Brain pericyte (primary cell): ENCODE measurements around the gene KCNJ6.

Experiments used
- DNase-seq: peaks from one replicate; pipeline ENCODE4 v3.0.0-alpha.2; 2012; ENCODE audit warnings: low read depth, low spot score

KCNJ6 gene

GRCh38 chr21:37905291-37905690 lies 11.0 kb downstream of the KCNJ6 start:
- no peak for DNase-seq

DNA sequence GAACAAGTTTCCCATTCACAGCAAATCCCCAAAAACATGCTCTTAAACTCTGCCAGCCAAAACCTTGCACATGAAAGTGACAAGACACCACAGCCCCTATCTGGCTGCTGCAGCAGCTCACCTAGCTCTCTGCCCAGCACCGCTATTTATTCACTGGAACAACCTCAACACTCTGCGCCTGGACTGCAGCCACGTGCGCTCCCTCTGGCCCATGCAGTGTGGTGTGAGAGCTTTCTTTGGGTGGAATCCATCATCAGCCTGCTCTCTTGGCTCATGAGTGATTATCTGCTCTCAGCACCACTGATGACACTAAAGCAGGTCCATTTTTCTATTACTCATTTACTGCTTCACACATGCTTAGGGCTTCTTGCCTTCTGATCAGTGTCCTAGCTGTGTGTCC lies 11.4 kb downstream of the KCNJ6 start:
- no peak for DNase-seq

GRCh38 chr21:37903396-37903795 lies 12.9 kb downstream of the KCNJ6 start:
- no peak for DNase-seq

GRCh38 chr21:37899146-37899545 lies 17.1 kb downstream of the KCNJ6 start:
- DNase-seq = no peak

DNA sequence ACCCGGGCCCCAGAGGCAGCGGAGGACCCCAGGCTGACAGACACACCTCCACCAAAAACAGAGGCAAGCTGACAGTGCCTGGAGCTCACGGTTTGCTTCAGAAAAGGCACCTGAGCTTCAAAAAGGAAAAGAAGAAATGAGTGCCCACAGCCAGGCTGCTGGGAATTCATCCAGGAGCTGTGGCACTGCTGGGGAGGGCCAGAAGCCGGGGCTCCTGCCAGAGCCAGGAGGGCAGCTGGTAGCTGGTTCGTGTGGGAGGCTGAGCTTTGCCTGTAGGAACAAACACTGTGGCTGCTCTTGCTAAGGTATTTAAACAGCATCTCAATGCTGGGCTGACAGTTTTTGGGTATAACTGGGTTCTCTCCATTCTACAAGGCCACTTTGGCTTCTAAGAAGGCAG lies 19.5 kb downstream of the KCNJ6 start:
- no peak for DNase-seq

DNA sequence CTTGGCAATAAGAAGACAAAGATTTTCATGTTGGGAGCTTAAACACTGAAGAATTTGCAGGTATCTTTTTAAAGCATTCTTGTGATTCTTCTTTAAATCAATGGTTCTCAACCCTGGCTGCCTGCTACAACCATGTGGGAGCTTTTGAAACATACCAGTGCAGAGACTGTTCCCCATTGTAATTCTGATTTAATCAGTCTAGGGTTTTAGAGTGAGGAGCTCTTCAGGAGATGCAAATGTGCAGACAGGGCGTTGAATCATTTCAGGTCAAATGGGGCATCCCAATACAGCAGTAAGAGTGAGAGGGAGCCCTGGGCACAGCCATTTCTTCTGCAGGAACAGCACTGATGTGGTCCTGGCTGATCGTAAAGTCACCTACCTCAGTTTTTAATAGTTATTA lies 24.3 kb downstream of the KCNJ6 start:
- DNase-seq = no peak

- DNase-seq = no peak
Observed at GRCh38 chr21:37888659-37889058, 27.6 kb downstream of the KCNJ6 start.

DNA sequence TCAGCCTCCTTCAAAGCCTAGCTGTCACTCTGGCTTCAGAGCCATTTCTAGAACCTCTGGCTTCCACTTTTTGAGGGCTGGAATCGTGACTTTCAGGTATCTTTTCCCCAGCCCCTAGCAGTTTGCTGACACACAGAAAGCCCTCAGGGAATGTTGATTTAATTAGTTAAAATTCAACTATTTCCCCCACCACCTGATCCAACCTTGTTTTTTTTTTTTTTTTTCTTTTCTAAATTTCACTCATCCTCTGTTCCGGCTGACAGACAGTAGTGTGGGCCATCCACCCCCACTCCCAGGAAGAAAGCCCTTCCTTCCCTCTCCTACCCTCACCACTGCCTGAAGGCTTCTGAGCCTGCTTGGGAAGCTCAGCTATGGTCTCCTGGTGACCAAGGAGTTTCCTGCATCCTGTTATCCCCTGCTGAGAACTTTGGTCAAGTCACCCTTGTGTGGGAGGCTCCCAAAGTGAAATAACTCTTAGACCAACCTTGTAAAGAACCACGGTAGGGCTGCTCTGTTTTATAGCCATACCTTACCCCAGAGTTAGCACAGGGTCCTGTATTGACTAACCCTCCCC lies 29.4 kb downstream of the KCNJ6 start:
- DNase-seq = no peak

- no peak for DNase-seq
Observed at GRCh38 chr21:37886120-37886519, 30.1 kb downstream of the KCNJ6 start.

DNA sequence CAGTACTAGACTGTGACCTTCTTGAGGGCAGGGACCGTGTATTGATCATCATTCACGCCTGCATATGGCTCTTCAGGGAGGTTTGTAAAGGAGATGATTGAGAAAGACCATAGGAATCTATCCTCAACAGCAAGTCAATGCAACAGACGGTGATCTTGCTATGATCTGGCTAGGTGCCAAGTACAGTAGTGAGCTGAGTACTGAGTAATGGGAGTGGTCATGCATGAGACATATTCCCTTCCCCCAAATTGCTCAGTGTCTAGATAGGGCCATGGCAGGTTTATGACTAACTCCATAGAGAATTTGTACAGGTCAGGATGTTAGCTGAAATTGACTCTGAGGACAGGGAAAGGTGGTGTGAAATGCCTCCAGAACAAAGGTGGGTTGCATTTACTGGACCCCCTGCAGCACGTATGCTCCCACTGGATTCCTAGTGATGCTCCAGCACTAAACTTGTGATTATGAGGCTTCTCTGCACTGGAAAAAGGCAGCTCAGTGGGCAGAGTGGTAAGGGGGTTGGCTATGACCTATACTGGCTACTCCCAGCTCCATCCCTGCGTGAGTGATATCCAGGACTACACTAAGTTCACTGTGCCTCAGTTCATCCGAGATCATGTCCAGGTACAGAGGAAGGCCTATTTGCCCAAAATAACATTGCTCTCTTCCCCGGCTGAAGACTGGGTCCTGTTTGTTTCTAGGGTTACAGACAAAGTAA lies 37.2 kb downstream of the KCNJ6 start:
- DNase-seq = no peak

DNA sequence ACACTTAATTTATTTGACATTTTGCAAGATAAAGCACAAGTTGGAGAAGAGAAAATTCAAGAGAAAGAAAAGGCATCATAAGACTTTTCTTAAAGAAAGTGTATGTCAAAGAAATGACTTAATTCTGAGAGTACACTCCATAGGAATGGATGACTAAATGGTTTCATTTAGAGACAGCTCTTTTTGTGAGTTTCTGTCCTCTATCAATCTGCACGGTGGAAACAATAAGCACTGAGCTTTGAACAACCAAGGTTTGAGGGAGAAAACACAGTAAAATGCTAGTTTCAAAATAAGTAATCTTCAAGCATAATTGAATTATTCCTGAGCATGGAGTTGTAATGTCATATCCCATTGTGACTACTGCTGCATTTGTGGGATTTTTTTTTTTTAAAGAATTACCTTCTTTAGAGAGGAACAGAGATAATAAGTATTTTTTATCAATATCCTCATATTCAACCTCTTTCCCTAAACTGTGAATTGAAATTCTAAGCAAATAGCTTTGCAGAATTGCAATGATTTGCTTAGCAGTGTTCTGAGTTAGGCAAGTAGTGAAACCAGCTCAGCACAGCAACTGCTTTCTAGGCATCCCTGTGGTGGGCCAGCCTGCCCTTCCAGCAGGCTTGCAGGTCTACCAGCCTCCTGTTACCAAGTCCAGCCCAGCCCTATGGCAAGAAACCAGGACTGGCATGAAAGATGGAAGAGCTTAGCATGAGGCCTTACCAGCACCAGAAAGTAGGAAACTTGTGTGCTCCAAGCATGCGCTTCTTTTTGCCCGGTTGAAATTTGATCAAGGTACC lies 38.2 kb downstream of the KCNJ6 start:
- DNase-seq = no peak

DNA sequence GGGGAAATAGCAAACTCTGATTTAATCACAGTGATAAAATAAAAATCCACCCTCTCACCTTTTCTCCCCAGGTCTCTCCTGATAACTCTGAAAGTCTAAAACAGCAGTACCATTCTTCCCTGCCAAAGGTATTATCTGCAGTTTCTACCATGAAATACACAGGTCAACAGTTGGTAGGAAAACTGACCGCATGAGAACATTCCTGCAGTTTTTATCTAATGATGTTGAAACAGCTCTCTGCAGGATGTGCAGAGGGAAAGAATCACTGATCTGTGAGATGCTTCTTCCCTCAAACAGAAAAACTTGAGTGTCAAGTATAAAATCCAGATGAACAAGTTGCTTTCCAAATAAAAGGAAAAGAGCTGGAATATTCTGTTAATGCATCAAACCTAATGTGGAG lies 39.1 kb downstream of the KCNJ6 start:
- no peak for DNase-seq

- DNase-seq = no peak
Observed at GRCh38 chr21:37876561-37876960, 39.7 kb downstream of the KCNJ6 start.

- DNase-seq = no peak
Observed at GRCh38 chr21:37874904-37875780, 41.1 kb downstream of the KCNJ6 start.

GRCh38 chr21:37874481-37874880 lies 41.8 kb downstream of the KCNJ6 start:
- no peak for DNase-seq

GRCh38 chr21:37873655-37874054 lies 42.6 kb downstream of the KCNJ6 start:
- DNase-seq = no peak

GRCh38 chr21:37871121-37871862 lies 45.0 kb downstream of the KCNJ6 start:
- DNase-seq = peak; percentile 20

DNA sequence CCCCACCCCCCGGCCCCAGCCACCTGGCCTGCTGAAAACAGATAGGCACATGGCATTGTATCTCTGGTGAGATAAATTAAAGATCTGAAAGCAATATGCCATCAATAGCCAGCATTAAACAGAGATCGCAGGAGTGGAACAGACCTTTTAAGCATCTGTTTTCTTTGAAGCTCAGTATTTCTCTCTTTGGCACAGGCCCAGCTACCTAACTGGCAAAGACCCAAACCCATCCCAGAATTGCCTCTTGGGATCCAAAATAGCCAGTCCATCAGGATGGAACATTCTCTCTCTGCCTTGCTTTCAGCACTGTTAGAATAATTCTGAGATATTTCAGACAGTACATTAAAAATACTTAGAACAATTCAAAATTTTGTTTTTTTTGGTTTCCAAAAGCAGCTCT lies 46.0 kb downstream of the KCNJ6 start:
- no peak for DNase-seq

GRCh38 chr21:37869661-37870060 lies 46.6 kb downstream of the KCNJ6 start:
- no peak for DNase-seq

DNA sequence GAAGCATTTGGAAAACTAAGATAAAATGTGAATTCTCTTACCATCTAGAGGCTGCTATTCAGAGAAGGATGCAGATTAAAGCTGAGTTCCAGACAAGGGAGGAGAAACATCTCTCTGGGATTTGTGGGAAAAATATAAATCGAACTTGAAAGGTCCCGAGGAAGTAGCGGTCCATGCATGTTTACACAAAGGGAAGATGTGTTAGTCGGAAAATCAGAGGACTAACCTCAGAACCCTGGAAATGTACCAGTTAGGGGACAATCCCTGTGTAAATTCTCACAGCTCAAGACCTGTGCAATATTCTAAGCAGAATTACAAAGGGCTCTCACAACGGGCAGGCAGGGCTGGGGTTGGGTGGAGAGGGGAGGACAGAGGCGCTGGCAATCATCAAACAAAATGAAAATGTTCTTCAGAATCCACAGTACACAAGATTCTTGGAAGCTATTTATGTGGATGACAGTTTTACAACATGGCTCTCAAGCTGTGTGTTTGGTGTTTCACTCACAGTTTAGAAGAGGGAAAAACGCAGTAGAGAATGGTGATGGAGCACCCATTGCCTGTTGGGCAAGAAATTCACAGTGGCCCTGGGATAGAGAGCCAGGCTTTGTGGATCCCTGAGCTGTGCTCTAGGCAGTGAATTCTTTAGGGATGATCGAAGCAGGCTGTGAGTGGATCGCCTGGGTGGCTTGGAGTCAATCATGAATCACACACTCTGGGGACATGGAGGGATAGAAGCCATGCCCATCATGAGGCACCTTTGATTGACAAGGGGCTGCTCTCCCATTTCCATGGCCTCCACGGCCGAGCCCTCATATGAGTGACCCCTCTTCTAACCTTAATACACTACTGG lies 47.6 kb downstream of the KCNJ6 start:
- DNase-seq = no peak
